HUDEP-2 (cell line): Measurements from ENCODE around the gene C5orf15.
A peak's percentile ranks its signal among the peaks of the same experiment; 100 is the strongest.
"Not testable (repeated sequence)": the region's sequence is repeated elsewhere in the genome, so short reads cannot be mapped to it uniquely, and the experiment has no call there.

ENCODE experiments used
- DNase-seq, 76 experiments: peaks; one replicate each; lab custom pipeline; 2025; ENCODE audit not compliant: unreplicated experiment in 76 of 76; lab: John Stamatoyannopoulos, UW

The C5orf15 gene

DNA sequence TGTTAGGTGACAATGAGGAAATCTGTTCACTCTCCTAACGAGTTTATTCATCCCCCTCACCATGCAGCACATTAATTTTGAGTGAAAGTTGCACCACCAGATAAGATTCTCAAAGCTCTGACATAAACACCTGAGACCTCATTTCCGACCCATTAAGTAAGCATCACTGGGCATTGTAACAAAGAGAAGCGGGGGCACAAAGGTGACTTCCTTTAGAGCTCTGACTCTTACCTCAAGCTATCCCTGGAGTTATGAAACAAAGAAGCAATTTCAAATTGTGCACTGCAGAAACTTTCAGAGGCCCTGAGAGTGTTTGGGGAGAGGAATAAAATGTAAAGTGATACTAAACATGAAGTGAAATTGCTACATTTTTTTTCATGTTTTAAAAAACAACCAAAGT is 29.5 kb downstream of the C5orf15 start:
- DNase-seq: no peak

DNA sequence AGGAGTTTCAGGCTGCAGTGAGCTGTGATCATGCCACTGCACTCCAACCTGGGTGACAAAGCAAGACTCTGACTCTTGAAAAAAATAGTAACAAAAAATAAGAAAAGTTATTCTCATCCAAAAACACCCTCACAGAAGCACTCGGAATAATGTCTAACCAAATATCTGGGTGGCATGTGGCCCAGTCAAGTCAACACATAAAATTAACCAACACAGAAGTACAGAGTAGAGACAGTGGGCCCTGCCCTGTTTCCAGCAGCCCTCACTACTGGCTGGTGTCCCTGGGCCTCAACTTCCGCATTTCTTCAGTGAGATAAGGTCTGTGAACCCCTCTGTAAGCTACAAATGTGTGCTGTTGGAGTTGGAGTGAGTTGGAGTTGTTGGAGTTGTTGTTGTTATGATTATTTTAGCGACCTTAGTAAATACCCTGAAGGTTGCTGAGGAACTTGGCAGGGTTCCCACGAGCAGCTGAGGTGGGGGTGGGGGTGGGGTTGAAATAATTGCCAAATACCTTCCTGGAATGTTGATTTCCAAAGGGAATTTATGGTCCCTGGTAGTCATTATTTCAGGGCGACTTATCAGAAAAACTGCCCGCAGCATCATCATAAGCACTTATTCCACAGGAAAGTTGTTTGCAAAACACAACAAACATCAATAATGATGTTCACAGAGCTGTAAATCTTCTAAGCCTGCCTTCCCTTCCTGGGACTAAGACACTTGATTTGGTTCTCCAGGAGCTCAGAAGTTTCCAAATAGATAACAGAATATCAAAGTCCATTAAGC is 30.2 kb downstream of the C5orf15 start:
- DNase-seq: peak in 48 of 76 experiments; percentile 7 to 71 (median 33)

GRCh38 chr5:133937628-133938027 is 30.8 kb downstream of the C5orf15 start:
- DNase-seq: not testable (repeated sequence)

- DNase-seq: peak in 62 of 76 experiments; percentile 9 to 76 (median 45)
Observed at GRCh38 chr5:133936651-133937015, 31.8 kb downstream of the C5orf15 start.

- not testable (repeated sequence) for DNase-seq
Observed at GRCh38 chr5:133935991-133936650, 32.3 kb downstream of the C5orf15 start.

DNA sequence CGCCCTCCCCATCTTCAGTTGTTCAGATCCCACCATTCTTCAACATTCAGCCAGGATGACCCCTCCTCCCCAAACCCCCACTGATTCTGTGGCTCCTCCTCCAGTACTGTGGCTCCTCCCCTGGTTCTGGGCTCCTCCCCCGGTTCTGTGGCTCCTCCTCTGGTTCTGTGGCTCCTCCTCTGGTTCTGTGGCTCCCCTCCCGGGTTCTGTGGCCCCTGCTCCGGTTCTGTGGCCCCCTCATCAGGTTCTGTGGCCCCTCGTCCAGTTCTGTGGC is 32.8 kb downstream of the C5orf15 start:
- no peak for DNase-seq

DNA sequence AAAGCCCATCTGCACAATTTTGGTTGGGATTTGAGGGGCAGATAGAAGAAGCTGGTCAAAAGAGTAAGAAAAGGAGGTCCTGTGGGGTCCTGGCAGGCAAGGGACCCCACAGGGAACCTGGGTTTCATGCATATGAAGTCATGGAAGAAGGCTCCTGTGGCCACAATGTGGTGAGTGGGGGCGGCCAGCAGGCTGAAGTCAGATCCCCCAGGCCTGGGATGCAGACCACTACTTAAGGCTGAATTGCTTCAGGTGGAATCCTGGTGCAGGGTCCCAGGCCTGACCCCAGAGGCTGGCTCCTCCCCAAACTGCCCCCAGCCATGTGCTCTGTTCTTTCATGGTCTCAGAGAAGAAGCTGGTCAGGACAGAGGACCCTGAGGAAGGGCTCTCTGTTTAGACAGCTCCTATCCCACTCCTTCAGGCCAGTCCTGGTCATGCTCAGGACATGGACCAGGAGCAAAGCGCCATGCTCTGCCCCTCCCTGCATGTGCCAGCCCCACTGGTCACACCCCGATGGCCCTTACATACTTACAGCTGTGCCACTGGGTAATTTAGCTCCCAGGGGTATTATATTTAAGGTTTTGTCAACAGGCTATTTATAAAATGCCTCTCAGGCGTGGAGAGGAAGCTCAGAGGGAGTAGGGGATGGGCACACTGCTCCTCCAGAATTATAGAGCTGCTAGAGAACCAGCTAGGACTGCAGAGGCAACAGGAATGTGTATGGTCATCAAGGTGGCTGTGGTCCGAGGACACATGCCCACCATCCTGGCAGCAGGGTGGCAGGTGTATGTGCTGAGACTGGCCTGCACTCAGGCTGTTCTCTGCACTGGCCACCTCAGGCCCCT is 33.4 kb downstream of the C5orf15 start:
- DNase-seq: peak in 1 of 76 experiments; percentile 20

GRCh38 chr5:133934311-133934710 is 34.1 kb downstream of the C5orf15 start:
- DNase-seq: no peak

DNA sequence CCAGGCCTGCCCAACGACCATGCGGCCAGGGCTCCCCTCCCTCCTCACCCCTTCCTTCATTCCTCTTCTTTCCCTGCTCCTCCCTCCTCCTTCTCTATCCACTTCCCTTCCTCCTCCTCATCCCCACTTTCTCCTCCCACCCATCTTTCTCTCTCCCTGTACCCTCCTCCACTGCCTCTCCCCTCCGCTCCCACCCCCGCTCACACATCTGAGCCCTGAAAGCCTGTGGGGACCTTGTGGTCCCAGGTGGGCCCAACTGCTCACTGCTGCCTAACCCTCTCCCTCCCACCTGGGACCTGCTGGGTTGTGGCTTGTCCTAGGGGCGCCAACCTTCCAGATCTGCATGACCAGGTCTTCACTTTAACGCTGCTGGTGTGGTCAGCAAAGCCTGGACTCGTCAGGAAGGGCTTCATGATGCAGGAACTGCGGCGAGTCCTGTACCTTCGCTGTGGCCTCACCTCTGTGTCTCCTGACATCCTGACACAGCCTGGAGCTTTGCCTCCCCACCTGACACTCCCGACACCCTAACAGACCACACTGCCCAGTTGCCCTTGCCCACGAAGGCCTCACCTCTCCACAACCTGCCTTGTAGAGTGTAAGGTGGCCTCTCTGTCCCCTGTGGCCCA is 34.6 kb downstream of the C5orf15 start:
- DNase-seq: no peak

GRCh38 chr5:133933169-133933509 is 35.3 kb downstream of the C5orf15 start:
- no peak for DNase-seq

DNA sequence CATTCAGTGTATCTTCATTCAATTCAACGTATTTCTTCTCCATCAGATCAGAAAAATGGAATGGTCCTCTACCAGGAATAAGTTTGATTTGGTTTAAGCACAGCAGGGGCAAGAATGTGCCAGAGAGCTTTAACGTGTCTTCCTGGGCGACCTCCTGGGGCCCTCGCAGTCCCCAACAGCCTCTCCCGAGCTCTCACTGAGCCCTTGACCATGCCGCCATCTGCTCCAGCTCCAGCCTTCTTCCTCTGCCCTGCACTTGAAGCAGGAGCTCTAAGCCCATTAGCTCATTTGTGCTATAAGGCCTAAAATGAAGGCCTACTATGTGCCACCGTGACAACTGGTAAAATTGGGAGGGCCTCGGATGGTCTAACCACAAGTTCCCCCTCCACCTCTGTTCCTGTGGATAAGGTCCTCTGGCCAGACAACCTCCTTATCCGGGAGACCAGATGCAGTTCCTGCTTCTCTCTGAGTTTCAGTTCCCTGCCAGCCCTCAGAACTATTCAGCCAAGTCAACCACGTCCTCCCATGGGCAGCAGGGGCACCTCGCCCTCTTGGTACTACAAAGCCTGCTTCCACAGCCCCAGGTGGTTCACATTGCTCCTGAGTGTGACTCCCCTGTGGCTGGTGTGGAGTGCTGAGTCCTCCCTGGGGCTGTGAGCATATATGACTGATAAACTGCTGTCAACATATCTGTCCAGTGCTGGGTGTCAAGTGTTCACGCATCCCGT is 35.8 kb downstream of the C5orf15 start:
- DNase-seq: peak in 74 of 76 experiments; percentile 10 to 92 (median 74)

- DNase-seq: no peak
Observed at GRCh38 chr5:133931546-133931945, 36.9 kb downstream of the C5orf15 start.

DNA sequence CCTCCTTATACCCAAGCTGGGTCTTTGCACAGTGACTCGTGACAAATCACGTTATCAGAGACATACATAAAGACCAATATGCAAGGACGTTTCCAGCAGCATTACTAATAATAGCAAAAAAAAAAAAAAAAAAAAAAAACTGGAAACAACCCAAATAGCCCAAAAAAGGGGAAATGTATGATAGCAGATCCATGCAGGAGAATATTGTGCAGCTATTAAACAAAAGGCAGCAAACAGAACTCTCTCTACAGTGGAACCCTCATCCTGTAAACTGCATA is 37.7 kb downstream of the C5orf15 start:
- peak in 4 of 76 experiments; percentile 12 to 37 (median 28) for DNase-seq

- peak in 6 of 76 experiments; percentile 7 to 29 (median 18) for DNase-seq
Observed at GRCh38 chr5:133930061-133930812, 38.2 kb downstream of the C5orf15 start.

DNA sequence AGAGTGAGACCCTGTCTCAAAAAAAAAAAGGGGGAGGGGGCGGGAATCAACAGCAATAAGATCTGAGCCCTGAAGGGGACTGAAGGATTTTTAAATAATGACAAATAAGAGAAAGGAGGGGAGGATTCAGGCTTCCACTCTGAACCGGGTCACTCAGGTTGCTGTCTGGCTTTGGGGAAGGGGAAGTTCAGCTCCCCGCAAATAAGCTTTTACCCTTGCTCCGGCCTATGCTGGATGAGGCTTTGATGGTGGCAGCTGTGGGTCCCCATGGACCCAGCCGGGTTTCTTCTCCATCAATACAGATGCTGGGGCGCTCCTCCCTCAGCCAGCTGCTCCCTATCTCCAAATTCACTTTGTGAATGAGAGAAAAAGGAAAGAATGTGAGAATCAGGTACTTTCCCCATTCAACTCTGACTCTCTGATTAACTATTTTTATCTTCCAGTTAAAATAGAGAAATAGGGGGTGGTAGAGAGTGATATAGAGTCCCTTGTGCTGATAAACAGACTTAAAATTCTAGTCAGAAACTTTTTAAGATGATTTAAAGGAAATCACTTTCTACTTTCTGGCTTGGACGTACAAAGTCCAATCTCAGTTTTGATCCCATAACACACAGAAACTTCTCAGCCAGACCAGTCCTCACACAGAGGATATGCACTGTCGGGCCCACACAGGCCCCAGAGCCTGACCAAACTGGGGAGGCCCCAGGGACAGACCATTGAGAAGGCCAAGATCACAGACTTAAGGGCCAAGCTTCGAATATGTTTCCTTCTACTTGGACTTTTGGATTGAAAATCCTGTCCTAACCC is 39.6 kb downstream of the C5orf15 start:
- DNase-seq: no peak

DNA sequence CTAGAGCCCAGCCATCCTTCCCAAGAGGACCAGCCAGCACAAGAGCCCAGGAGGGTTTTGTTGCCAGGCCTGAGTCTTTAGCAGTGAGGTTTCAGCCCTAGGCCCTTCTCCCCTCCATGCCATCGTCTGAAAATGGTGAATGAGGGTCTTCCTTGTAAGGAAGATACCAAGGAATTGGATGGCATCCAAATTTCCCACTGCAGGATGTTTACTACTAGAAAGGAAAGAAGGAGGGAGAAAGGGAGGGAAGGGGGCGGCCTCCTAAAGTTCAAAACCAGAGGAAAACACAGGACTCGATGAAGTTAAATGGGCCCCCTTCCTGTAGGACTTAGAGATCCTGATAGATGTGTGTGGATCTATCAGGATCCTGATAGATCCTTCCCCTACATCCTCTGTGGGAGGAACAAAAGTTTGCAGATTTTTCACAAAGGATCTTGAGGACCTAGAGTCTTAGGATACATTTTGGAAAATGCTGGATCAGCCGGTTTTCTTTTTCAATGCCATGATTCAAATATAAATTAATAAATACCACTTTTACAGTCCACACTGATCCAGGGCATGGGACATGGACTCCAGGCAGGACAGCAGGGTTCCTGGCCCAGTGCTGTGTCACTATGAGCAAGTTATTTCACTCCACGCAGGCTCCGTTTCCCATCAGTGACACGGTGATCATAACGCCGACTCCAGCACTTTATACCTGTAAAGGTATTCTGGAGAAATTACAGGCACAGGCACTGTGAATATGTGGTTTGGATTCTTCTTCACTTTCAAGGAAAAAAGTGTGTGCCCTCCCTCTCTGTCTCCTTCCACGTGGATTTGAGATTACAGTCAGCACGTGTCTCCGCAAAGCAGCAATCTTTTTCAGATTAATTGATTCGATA is 40.9 kb downstream of the C5orf15 start:
- DNase-seq: no peak

DNA sequence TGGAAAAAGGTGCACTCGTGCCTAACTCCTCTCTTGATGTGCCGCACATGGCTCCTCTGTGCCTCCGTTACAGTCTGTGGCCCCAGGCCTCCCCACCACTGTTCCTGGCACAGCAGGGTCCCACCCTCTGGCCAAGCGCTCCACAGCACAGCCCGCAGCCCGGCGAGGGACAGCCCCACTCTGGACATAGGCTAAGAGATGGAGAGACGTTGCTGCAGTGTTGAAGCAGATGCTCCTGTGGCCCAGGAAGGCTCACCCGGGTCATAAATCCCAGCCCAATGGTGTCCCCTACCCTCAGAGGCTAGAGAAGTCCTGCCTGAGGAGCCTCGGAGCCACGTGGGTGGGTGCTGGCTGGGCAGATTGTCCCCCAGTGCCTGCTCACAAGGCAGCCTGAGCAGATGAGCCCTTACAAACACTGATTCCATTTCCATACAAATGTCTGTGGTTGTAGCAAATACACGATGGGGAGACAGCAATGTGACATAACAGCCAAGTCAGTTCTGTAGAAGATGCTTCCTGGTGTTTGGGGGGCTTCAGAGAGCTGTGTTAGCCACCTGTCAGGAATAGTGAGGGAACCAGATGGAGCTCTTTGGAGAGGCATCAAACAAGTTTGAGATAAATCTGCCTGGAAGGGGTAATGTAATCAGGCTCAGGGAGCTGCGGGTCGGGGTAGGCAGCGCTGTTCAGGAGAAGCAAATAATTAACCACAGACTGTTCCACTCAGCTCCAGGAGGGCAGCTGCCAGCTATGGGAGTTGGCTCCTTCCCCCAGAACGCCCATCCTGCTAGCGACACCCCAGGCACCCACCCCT is 41.7 kb downstream of the C5orf15 start:
- no peak for DNase-seq
